ENCODE measurements around the gene ADD2.

GRCh38 chr2:70671092-70671675 lies 96.8 kb downstream of the ADD2 start:
- TF ChIP-seq CTCF (conservative IDR thresholded peaks at IDR 0.05; ENCODE audit: low read depth in 2 of 2) (no peak), REST (IDR thresholded peaks at IDR 0.05; ENCODE audit: unreplicated experiment) (no peak), EZH2phosphoT487 (IDR thresholded peaks at IDR 0.05; ENCODE audit: unreplicated experiment) (no peak), POLR2AphosphoS5 (IDR thresholded peaks at IDR 0.05; ENCODE audit: low read depth) (no peak), CREB1 (CRISPR knock-in tag; IDR thresholded peaks at IDR 0.05; ENCODE audit: low read depth) (no peak), EZH2 (IDR thresholded peaks at IDR 0.05; ENCODE audit: low read depth, unreplicated experiment) (no peak), ZNF114 (CRISPR knock-in tag; IDR thresholded peaks at IDR 0.05) (no peak), ZNF331 (CRISPR knock-in tag; IDR thresholded peaks at IDR 0.05; ENCODE audit: low read depth) (no peak), JUNB (IDR thresholded peaks at IDR 0.05; ENCODE audit: unreplicated experiment) (no peak), ETS1 (IDR thresholded peaks at IDR 0.05) (no peak), NANOG (IDR thresholded peaks at IDR 0.05; ENCODE audit: borderline replicate concordance) (no peak), STAT1 (IDR thresholded peaks at IDR 0.05; ENCODE audit: unreplicated experiment) (no peak), ZNF462 (CRISPR knock-in tag; IDR thresholded peaks at IDR 0.05) (no peak)

Data from GM23338 (cell line).